Activated T-cell treated with anti-CD3 and anti-CD28 coated beads for 48 hours (primary cell): ENCODE results near the gene HMCN2.

Experiments
- DNase-seq: peaks from one replicate; pipeline ENCODE4 v3.0.0-alpha.2; 2020; ENCODE audit warnings: low read depth

The HMCN2 gene

GRCh38 chr9:130265431-130266235 lies at the start of gene HMCN2:
TSS of gene HMCN2 (plus strand) at chr9:130265760. CDS start at chr9:130265879, 119 bp downstream.
- no peak for DNase-seq

- DNase-seq = no peak
Observed at GRCh38 chr9:130217838-130218237, 47.7 kb upstream of the HMCN2 start.

GRCh38 chr9:130219661-130220096 lies 45.9 kb upstream of the HMCN2 start:
- no peak for DNase-seq

GRCh38 chr9:130220352-130220751 lies 45.2 kb upstream of the HMCN2 start:
- DNase-seq = no peak

GRCh38 chr9:130222833-130223232 lies 42.7 kb upstream of the HMCN2 start:
- no peak for DNase-seq

GRCh38 chr9:130225071-130225470 lies 40.5 kb upstream of the HMCN2 start:
- no peak for DNase-seq

- no peak for DNase-seq
Observed at GRCh38 chr9:130225586-130225985, 40.0 kb upstream of the HMCN2 start.

DNA sequence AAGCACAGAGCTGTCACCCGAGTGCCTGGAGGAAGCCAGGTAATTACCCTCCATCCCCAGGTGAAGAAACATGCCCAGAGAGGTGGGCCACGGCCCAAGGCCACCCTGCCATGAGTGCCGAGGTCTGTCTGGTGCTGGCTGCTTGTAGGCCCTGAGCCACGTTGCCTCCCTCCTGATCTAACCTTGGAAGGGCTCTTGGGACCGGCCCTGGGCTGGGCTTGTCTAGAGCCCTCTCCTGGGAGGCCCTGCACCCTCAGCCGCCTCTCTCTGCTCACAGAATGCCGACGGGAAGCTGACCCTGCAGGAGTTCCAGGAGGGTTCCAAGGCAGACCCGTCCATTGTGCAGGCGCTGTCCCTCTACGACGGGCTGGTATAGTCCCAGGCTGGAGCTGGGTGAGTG lies 39.4 kb upstream of the HMCN2 start:
- no peak for DNase-seq

GRCh38 chr9:130227833-130228232 lies 37.7 kb upstream of the HMCN2 start:
- no peak for DNase-seq

GRCh38 chr9:130229759-130230158 lies 35.8 kb upstream of the HMCN2 start:
- DNase-seq = no peak

DNA sequence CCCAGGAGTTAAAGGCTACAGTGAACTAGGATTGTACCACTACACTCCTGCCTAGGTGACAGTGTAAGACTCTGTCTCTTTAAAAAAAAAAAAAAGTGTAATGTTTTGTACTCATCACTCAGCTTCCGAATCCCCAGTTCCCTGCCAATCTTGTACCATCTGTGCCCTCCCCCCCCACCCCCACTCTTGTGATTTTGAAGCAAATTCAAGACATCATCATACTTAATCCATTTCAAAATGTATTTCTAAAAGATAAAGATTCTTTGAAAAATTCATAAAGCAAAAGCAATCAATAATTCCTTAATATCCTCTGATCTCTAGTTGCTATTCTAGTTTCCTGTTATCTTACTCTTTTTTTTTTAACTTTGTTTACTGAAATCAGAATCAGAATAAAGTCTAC lies 34.9 kb upstream of the HMCN2 start:
- no peak for DNase-seq

DNA sequence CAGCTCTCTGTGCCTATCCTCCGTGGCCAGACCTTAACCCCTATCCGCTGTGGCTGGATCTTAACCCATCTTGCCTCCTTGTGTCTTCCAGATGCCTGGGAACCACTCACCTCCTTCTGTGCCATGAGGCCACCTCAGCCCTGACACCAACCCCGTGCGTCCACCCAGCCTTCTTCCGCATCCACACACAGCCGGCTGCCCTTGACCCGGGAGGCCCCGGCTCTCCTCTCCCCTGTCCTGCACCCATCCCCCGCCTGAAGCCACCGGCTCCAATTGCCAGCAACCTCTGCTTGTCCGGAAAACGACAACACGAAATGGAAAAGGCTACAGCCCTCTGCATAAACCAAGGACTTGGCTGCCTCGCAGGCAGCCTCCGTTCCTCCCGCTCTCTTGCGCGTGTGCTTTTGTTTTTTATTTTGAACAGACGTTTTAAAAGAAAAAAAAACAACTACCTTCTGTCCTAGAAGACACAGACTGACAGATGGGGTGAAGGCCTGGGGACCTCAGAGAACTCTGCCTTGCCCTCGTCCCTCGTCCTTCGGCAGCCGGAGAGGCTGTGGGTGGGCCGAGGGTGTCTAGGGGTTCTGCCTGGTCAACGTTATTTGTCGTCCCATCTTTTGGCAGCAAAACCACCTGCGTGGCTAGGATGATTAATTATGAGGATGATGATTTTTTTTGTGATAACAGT lies 32.5 kb upstream of the HMCN2 start:
- no peak for DNase-seq

GRCh38 chr9:130233587-130233945 lies 32.0 kb upstream of the HMCN2 start:
- DNase-seq = no peak

DNA sequence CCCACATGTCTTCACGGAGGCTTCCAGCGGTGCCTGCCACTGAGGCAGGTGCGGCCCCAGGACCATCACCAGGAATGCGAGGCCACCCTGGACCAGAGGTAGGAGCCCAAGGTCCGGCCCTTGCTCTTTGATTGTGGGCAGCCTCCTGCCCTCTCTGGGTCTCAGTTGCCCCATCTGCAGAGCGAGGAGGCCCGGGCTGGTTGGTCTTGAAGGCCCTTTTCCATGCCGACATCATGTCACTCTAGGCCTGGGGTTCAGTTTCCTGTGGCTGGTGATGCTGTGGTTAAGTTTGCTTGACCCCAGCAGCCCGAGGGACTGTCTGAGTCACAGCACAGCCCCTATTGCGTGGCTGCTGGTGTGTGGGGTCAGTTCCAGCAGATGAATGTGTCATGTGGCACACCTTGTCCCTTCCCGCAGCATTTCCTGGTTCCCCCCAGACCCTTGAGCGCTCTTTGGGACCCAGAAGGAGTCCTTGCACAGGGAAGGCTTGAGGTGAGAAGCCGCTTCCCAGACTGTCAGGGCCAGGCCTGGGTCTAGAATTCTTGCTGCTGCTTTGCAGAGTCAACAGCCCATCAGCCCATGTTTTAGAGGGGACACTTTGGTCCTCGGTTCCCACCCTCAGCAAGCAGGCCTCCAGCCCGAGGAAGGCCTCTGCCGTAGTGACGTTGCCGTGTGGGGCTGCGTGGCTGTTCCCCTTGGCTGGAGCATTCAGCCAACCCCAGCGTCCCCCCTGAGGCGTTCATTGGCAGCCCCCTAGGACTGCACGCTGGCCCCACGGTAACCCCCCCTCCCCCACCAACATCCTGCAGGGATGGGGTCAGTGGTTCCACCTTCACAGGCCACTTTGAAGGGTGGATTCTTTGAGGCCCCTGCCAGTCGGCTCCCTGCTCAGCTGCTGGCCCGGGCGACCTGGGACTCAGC lies 31.0 kb upstream of the HMCN2 start:
- no peak for DNase-seq

DNA sequence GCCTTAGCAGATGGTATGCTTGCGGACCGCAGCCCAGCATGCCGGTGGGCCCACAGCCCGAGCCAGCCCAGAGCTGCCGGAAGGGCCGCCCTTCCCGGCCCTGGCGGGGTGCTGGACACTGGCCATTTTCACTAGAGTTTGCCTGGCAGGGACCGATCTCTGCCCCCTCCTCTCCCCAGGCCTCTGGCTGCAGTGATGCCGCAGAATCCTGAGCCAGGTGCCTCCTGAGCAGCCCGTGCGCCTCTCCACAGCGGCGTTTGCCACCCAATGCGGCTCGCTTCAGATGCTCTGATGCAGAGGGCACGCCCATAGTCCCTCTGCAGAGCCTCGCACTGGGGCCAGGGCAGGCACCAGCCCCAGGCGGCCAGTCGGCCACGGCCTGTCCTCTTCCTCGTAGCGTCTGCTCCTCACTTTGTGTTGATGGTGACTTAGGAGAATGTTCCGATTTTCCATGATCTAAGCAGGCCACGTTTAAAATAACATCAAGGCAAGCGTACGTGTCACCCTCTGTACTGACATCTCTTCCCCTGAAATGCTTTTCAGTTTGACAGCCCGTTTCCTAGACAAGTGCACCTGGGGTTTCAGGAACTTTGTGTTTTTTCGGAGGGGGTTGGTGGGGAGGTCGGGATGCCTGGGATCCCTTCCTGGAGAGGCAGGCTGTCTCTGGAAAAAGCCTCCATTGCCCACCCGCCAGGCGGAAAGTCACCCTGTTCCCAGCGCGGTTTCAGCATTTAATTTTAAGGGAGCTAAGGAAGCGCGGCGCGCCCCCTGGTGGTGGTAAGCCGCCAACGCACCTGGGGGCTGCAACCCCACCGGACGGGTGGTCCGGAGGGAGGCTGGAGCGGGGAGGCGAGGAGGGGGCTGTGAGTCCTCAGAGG lies 29.8 kb upstream of the HMCN2 start:
- peak; percentile 62 for DNase-seq

DNA sequence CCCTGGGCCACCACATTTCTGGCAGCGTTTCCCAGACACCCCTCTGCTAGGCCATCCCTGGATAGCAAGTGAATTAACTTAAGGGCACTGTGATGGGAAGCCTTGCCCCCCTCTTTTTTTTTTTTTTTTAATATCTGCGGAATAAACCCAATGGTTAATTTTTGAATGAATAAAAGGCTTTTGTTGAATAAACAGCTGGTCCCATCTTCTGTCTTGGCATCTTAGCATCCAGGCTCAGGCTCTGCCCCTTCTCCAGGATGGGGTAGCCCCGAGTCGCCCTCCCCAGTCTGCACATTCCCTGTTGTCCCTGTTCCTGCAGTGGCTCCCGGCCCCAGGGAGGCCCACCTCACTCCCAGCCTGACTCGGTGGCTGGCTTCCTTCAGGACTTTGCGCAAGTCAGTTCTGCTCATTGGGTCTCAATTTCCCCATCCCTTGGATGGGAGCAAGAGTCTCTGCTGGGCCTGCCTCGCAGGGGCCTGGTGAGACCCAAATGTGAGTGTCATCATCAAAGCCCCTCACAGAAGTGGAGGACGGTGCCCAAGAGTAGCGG lies 29.0 kb upstream of the HMCN2 start:
- DNase-seq = no peak

GRCh38 chr9:130237076-130237475 lies 28.5 kb upstream of the HMCN2 start:
- no peak for DNase-seq

GRCh38 chr9:130237763-130238524 lies 27.6 kb upstream of the HMCN2 start:
- DNase-seq = no peak

GRCh38 chr9:130239363-130239695 lies 26.2 kb upstream of the HMCN2 start:
- no peak for DNase-seq

GRCh38 chr9:130239741-130240241 lies 25.8 kb upstream of the HMCN2 start:
- DNase-seq = peak; percentile 50
